Mucosa of stomach (tissue), 1 donor: Measurements from ENCODE around the gene TEKT5.

ENCODE experiments used
- H3K27me3 ChIP-seq: one replicate; pipeline ENCODE4 v1.7.0; 2013; ENCODE audit warnings: mild to moderate bottlenecking, low read length; ENCODE audit not compliant: control insufficient read depth, insufficient read depth
- H3K36me3 ChIP-seq: one replicate; pipeline ENCODE4 v1.7.0; 2013; ENCODE audit warnings: low read length; ENCODE audit not compliant: control insufficient read depth, insufficient read depth
- H3K4me1 ChIP-seq: one replicate; pipeline ENCODE4 v1.7.0; 2013; ENCODE audit warnings: mild to moderate bottlenecking, low read length; ENCODE audit not compliant: control insufficient read depth, insufficient read depth
- H3K4me3 ChIP-seq: one replicate; pipeline ENCODE4 v1.7.0; 2013; ENCODE audit warnings: low read length
- H3K9ac ChIP-seq: one replicate; pipeline ENCODE4 v1.7.0; 2013; ENCODE audit warnings: mild to moderate bottlenecking, low read length, moderate library complexity
- H3K9me3 ChIP-seq: one replicate; pipeline ENCODE4 v1.7.0; 2013; ENCODE audit warnings: mild to moderate bottlenecking, low read length, moderate library complexity; ENCODE audit not compliant: control insufficient read depth
- donor health status: Pancreatic carcinoma.

TEKT5 gene

GRCh38 chr16:10578474-10579316 is 116.0 kb downstream of the TEKT5 start:
- H3K9ac ChIP-seq, result peak overlapping the region; percentile 89
- peak overlapping the region; percentile 49 for H3K4me3 ChIP-seq
- H3K27me3 ChIP-seq, result no peaks in the 10 kb centered on the region
- no peaks in the 10 kb centered on the region for H3K9me3 ChIP-seq
- H3K36me3 ChIP-seq, result no peaks in the 10 kb centered on the region
- peaks cover 33% of the 10 kb centered on the region for H3K4me1 ChIP-seq
